ENCODE data around the gene PALM3. TPM values are rescaled to one million over a fixed set of nuclear protein-coding genes. Genes with fewer than 3 reads are reported as not detected.

PALM3 gene
- total RNA-seq, 1 experiment from 2014 or later = not detected

DNA sequence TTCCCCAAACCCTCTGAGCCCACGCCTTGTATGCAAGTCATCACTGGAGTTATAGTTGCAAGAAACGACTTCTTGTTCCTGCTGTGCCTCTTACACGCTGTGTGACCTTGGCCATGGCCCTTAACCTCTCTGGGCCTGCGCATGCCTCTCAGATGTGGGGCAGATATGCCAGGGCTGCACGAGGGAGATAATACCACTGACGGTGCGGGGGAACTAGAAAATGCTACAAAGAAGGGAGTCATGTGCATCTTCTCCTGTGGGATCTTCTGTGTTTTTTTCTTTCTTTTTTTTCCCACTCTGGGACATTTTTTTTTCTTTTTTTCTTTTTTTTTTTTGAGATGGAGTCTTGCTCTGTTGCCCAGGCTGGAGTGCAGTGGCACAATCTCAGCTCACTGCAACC is 33.0 kb upstream of the PALM3 start:
- BruUV-seq (replicated peaks) = no TSS peak
- intact Hi-C loops (cut with micrococcal nuclease) = no loop called here
- no peak for TF ChIP-seq CTCF (IDR thresholded peaks at IDR 0.05; ENCODE audit: unreplicated experiment)
- CTCF ChIA-PET = interaction anchor here (0.9 to 1.9 kb wide), 2 partner anchors 20 to 306 kb away, joined by 3 to 11 read pairs; no protein-coding TSS in a partner anchor
- H3K36me3 Mint-ChIP-seq (ENCODE audit: insufficient read depth, unreplicated experiment) = peaks cover 25% of the 10 kb centered on the region
- peaks cover 6% of the 10 kb centered on the region for H3K4me1 Mint-ChIP-seq (ENCODE audit: insufficient read depth, unreplicated experiment)
- no peak overlapping the region for H3K27ac Mint-ChIP-seq (ENCODE audit: low read depth, unreplicated experiment)
- H3K27me3 Mint-ChIP-seq (ENCODE audit: insufficient read depth, unreplicated experiment) = no peaks in the 10 kb centered on the region
- H3K9me3 Mint-ChIP-seq (ENCODE audit: unreplicated experiment) = no peaks in the 10 kb centered on the region
- no peak overlapping the region for H3K4me3 Mint-ChIP-seq (ENCODE audit: unreplicated experiment)
- POLR2A ChIA-PET = interaction anchor here (1.7 kb wide), 1 partner anchor 21 kb away, joined by 4 read pairs; no protein-coding TSS in a partner anchor
- DNase-seq (ENCODE audit: unreplicated experiment) = no peak

- Mint-ChIP-seq H3K4me3 (ENCODE audit: unreplicated experiment) (no peak overlapping the region), H3K9me3 (ENCODE audit: unreplicated experiment) (no peaks in the 10 kb centered on the region), H3K36me3 (ENCODE audit: insufficient read depth, unreplicated experiment) (peaks cover 25% of the 10 kb centered on the region), H3K27me3 (ENCODE audit: insufficient read depth, unreplicated experiment) (no peaks in the 10 kb centered on the region), H3K27ac (ENCODE audit: low read depth, unreplicated experiment) (no peak overlapping the region), H3K4me1 (ENCODE audit: insufficient read depth, unreplicated experiment) (peaks cover 12% of the 10 kb centered on the region)
- intact Hi-C loops (cut with micrococcal nuclease) = no loop called here
- ChIA-PET CTCF (interaction anchor here (0.6 to 1.1 kb wide), 3 partner anchors 23 to 256 kb away, joined by 3 to 5 read pairs (median 3); no protein-coding TSS in a partner anchor), POLR2A (interaction anchor here (0.6 to 2.9 kb wide), 2 partner anchors 12 to 25 kb away, joined by 5 to 11 read pairs; partner anchors contain the start of gene PRKACA)
- DNase-seq (ENCODE audit: unreplicated experiment) = no peak
- BruUV-seq (replicated peaks) = no TSS peak
- TF ChIP-seq CTCF (IDR thresholded peaks at IDR 0.05; ENCODE audit: unreplicated experiment) = no peak
Observed at GRCh38 chr19:14093117-14093823, 31.4 kb upstream of the PALM3 start.

DNA sequence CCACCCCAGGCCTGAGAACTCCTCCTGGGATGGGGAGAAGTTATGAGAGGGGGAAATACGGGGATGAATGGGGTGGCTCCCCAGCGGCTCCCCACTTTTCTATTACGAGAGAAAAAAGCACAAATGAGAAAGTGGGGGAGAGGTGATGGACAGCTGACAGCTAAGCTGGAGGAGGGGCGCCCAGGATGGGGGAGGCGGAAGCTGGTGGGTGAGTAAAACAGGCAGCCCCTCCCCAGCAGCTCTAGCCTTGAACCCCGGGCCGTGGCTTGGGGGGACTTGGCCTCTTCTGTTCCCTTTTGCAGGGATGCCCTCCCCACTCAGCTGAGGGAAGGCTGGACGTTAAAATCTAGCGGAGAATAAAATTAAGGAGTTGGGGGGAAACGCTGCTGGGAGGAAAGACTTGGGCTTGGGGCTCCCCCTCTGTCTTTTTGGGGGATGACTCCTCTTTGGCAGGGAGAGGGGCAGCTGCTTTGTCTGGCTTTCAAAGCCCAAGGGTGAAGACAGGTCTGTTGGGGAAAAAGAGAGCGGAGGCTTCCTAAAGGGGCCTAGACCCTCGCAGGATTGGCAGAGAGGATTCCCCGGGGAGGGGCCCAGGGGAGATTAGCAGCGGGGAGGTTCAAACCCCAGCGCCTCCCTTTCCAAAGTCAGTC is 30.1 kb upstream of the PALM3 start:
- Mint-ChIP-seq H3K4me1 (ENCODE audit: insufficient read depth, unreplicated experiment) (peaks cover 12% of the 10 kb centered on the region), H3K27ac (ENCODE audit: low read depth, unreplicated experiment) (no peak overlapping the region), H3K36me3 (ENCODE audit: insufficient read depth, unreplicated experiment) (peaks cover 27% of the 10 kb centered on the region), H3K9me3 (ENCODE audit: unreplicated experiment) (no peaks in the 10 kb centered on the region), H3K4me3 (ENCODE audit: unreplicated experiment) (peak overlapping the region; percentile 78), H3K27me3 (ENCODE audit: insufficient read depth, unreplicated experiment) (no peaks in the 10 kb centered on the region)
- CTCF ChIA-PET = interaction anchor here (0.8 to 1.1 kb wide), 2 partner anchors 24 to 43 kb away, joined by 3 to 4 read pairs; no protein-coding TSS in a partner anchor
- intact Hi-C loops (cut with micrococcal nuclease) = no loop called here
- no peak for DNase-seq (ENCODE audit: unreplicated experiment)
- TSS peak; percentile 74 for BruUV-seq (replicated peaks)
- no peak for TF ChIP-seq CTCF (IDR thresholded peaks at IDR 0.05; ENCODE audit: unreplicated experiment)
- POLR2A ChIA-PET = interaction anchor here (0.6 to 2.9 kb wide), 4 partner anchors 11 to 44 kb away, joined by 3 to 11 read pairs (median 3); partner anchors contain the start of gene PRKACA
